ENCODE results near the gene KCNH5. TPM values are rescaled to one million over a fixed set of nuclear protein-coding genes. Genes with fewer than 3 reads are reported as not detected.

The KCNH5 gene
- total RNA-seq, 4 donors from 2014 or later: not detected

- Histone ChIP-seq H3K4me1 (no peaks in the 10 kb centered on the region), H3K36me3 (no peaks in the 10 kb centered on the region), H3K4me3 (no peak overlapping the region), H3K27me3 (no peaks in the 10 kb centered on the region), H3K9me3 (no peaks in the 10 kb centered on the region), H3K27ac (no peak overlapping the region)
- ATAC-seq (no peak), DNase-seq (no peak)
- intact Hi-C loops (cut with DNase I; ENCODE audit: low total_unique reads) (no loop called here), in situ Hi-C loops (cut with MboI; ENCODE audit: low sequenced_read_pairs in 4 of 4) (no loop called here)
- no peak for TF ChIP-seq CTCF (IDR thresholded peaks at IDR 0.05 in 4 of 5, conservative IDR thresholded peaks at IDR 0.05 in 1 of 5)
- no peak for TF ChIP-seq POLR2A (IDR thresholded peaks at IDR 0.05)
Observed at GRCh38 chr14:62711351-62712023, 333.8 kb downstream of the KCNH5 start.

GRCh38 chr14:62710811-62711210 lies 334.4 kb downstream of the KCNH5 start:
- in situ Hi-C loops (cut with MboI; ENCODE audit: low sequenced_read_pairs in 4 of 4) (no loop called here), intact Hi-C loops (cut with DNase I; ENCODE audit: low total_unique reads) (no loop called here)
- Histone ChIP-seq H3K4me3 (no peak overlapping the region), H3K4me1 (no peaks in the 10 kb centered on the region), H3K9me3 (no peaks in the 10 kb centered on the region), H3K36me3 (no peaks in the 10 kb centered on the region), H3K27ac (no peak overlapping the region), H3K27me3 (no peaks in the 10 kb centered on the region)
- TF ChIP-seq POLR2A (IDR thresholded peaks at IDR 0.05) (no peak), CTCF (IDR thresholded peaks at IDR 0.05 in 4 of 5, conservative IDR thresholded peaks at IDR 0.05 in 1 of 5) (no peak)
- DNase-seq (no peak), ATAC-seq (no peak)

GRCh38 chr14:62709773-62710172 lies 335.5 kb downstream of the KCNH5 start:
- no peak overlapping the region for H3K27ac ChIP-seq
- no peaks in the 10 kb centered on the region for H3K9me3 ChIP-seq
- in situ Hi-C loops (cut with MboI; ENCODE audit: low sequenced_read_pairs in 4 of 4): no loop called here
- ATAC-seq (no peak), DNase-seq (no peak)
- H3K36me3 ChIP-seq: no peaks in the 10 kb centered on the region
- no peaks in the 10 kb centered on the region for H3K4me1 ChIP-seq
- no peaks in the 10 kb centered on the region for H3K27me3 ChIP-seq
- no peak overlapping the region for H3K4me3 ChIP-seq
- TF ChIP-seq CTCF (IDR thresholded peaks at IDR 0.05 in 4 of 5, conservative IDR thresholded peaks at IDR 0.05 in 1 of 5) (no peak), POLR2A (IDR thresholded peaks at IDR 0.05) (no peak)
- intact Hi-C loops (cut with DNase I; ENCODE audit: low total_unique reads): no loop called here

GRCh38 chr14:62706217-62706616 lies 339.0 kb downstream of the KCNH5 start:
- TF ChIP-seq CTCF (IDR thresholded peaks at IDR 0.05 in 4 of 5, conservative IDR thresholded peaks at IDR 0.05 in 1 of 5) (no peak), POLR2A (IDR thresholded peaks at IDR 0.05) (no peak)
- Histone ChIP-seq H3K4me3 (no peak overlapping the region), H3K9me3 (no peaks in the 10 kb centered on the region), H3K36me3 (no peaks in the 10 kb centered on the region), H3K27me3 (no peaks in the 10 kb centered on the region), H3K4me1 (no peaks in the 10 kb centered on the region), H3K27ac (no peak overlapping the region)
- intact Hi-C loops (cut with DNase I; ENCODE audit: low total_unique reads): no loop called here
- DNase-seq: no peak
- in situ Hi-C loops (cut with MboI; ENCODE audit: low sequenced_read_pairs in 4 of 4): no loop called here
- no peak for ATAC-seq

GRCh38 chr14:62697461-62697860 lies 347.8 kb downstream of the KCNH5 start:
- ATAC-seq (no peak), DNase-seq (no peak)
- intact Hi-C loops (cut with DNase I; ENCODE audit: low total_unique reads) (no loop called here), in situ Hi-C loops (cut with MboI; ENCODE audit: low sequenced_read_pairs in 4 of 4) (no loop called here)
- Histone ChIP-seq H3K36me3 (no peaks in the 10 kb centered on the region), H3K4me1 (no peaks in the 10 kb centered on the region), H3K27me3 (no peaks in the 10 kb centered on the region), H3K9me3 (no peaks in the 10 kb centered on the region), H3K27ac (no peak overlapping the region), H3K4me3 (no peak overlapping the region)
- no peak for TF ChIP-seq CTCF (IDR thresholded peaks at IDR 0.05 in 4 of 5, conservative IDR thresholded peaks at IDR 0.05 in 1 of 5)
- no peak for TF ChIP-seq POLR2A (IDR thresholded peaks at IDR 0.05)

Measured in gastrocnemius medialis (tissue), 4 donors.